Mesenchymal stem cell (in vitro differentiated cells and primary cell): ENCODE measurements around the gene GBGT1.
A peak's percentile ranks its signal among the peaks of the same experiment; 100 is the strongest.

Experiments used
- DNase-seq: peaks from one replicate; pipeline ENCODE4 v3.0.0-alpha.2; 2013
- H2AFZ ChIP-seq: one replicate; pipeline ENCODE4 v1.6.1; 2013; ENCODE audit warnings: low read depth, mild to moderate bottlenecking, control low read depth, inconsistent platforms, low read length, moderate library complexity
- H2AK5ac ChIP-seq: 2 replicates; pipeline ENCODE4 v1.6.1; 2013; ENCODE audit warnings: low read length, moderate library complexity, mild to moderate bottlenecking, inconsistent platforms; ENCODE audit not compliant: severe bottlenecking
- H2BK120ac ChIP-seq: one replicate; pipeline ENCODE4 v1.6.1; 2013; ENCODE audit warnings: low read depth, mild to moderate bottlenecking, inconsistent platforms, low read length, moderate library complexity
- H2BK12ac ChIP-seq, 2 experiments: one replicate each; pipeline ENCODE4 v1.6.1; 2013; ENCODE audit warnings: inconsistent platforms in 2 of 2, low read length in 2 of 2, mild to moderate bottlenecking in 2 of 2, moderate library complexity in 2 of 2, control low read depth in 1 of 2
- H2BK15ac ChIP-seq: one replicate; pipeline ENCODE4 v1.6.1; 2013; ENCODE audit warnings: mild to moderate bottlenecking, low read depth, inconsistent platforms; ENCODE audit not compliant: poor library complexity, severe bottlenecking
- H2BK5ac ChIP-seq: 2 replicates; pipeline ENCODE4 v1.6.1; 2013; ENCODE audit warnings: low read depth, mild to moderate bottlenecking, low read length, control low read depth, inconsistent platforms; ENCODE audit not compliant: poor library complexity, severe bottlenecking
- H3K14ac ChIP-seq, 2 experiments: one replicate each; pipeline ENCODE4 v1.6.1; 2013; ENCODE audit warnings: inconsistent platforms in 2 of 2, low read length in 2 of 2, control low read depth in 1 of 2, mild to moderate bottlenecking in 1 of 2, moderate library complexity in 1 of 2
- H3K18ac ChIP-seq, 2 experiments: one replicate each; pipeline ENCODE4 v1.6.1; 2013; ENCODE audit warnings: inconsistent platforms in 2 of 2, low read length in 2 of 2, control low read depth in 1 of 2, low read depth in 1 of 2, mild to moderate bottlenecking in 1 of 2
- H3K23ac ChIP-seq, 2 experiments: one replicate each; pipeline ENCODE4 v1.6.1; 2013; ENCODE audit warnings: inconsistent platforms in 2 of 2, low read length in 2 of 2, mild to moderate bottlenecking in 2 of 2, moderate library complexity in 2 of 2, control low read depth in 1 of 2
- H3K27ac ChIP-seq: 2 replicates; pipeline ENCODE4 v1.5.1; 2013; ENCODE audit warnings: mild to moderate bottlenecking, moderate library complexity, low read length, control low read depth, inconsistent platforms; ENCODE audit not compliant: poor library complexity, severe bottlenecking
- H3K27me3 ChIP-seq, 2 experiments: 2 replicates each; pipeline versions ENCODE4 v1.6.1 to v1.7.0; 2013; ENCODE audit warnings: low read length in 2 of 2, mild to moderate bottlenecking in 2 of 2, moderate library complexity in 2 of 2, control low read depth in 1 of 2, inconsistent platforms in 1 of 2; ENCODE audit not compliant: control insufficient read depth in 1 of 2, insufficient read depth in 1 of 2
- H3K36me3 ChIP-seq, 2 experiments: 2 replicates each; pipeline versions ENCODE4 v1.6.1 to v1.7.0; 2013; ENCODE audit warnings: low read length in 2 of 2, control low read depth in 1 of 2, inconsistent platforms in 1 of 2, low read depth in 1 of 2, mild to moderate bottlenecking in 1 of 2; ENCODE audit not compliant: insufficient read depth in 2 of 2, control insufficient read depth in 1 of 2
- H3K4ac ChIP-seq, 2 experiments: one replicate each; pipeline ENCODE4 v1.6.1; 2013; ENCODE audit warnings: inconsistent platforms in 2 of 2, low read length in 2 of 2, mild to moderate bottlenecking in 2 of 2, moderate library complexity in 2 of 2, control low read depth in 1 of 2, low read depth in 1 of 2
- H3K4me1 ChIP-seq: 2 replicates; pipeline ENCODE4 v1.6.1; 2013; ENCODE audit warnings: low read depth, low read length, control low read depth; ENCODE audit not compliant: control insufficient read depth, insufficient read depth
- H3K4me2 ChIP-seq: 2 replicates; pipeline ENCODE4 v1.6.1; 2013; ENCODE audit warnings: low read length, mild to moderate bottlenecking, inconsistent platforms; ENCODE audit not compliant: poor library complexity, severe bottlenecking
- H3K4me3 ChIP-seq, 2 experiments: 2 replicates each; pipeline versions ENCODE4 v1.5.1 to v1.7.0; 2013; ENCODE audit warnings: low read length in 2 of 2, mild to moderate bottlenecking in 2 of 2, control low read depth in 1 of 2, low read depth in 1 of 2; ENCODE audit not compliant: insufficient read depth in 1 of 2
- H3K79me1 ChIP-seq: replicated peaks from 2 replicates; pipeline ENCODE4 v1.6.1; 2013; ENCODE audit warnings: mild to moderate bottlenecking, control low read depth, low read length, inconsistent platforms; ENCODE audit not compliant: poor library complexity, severe bottlenecking
- H3K9ac ChIP-seq: 2 replicates; pipeline ENCODE4 v1.7.0; 2013; ENCODE audit warnings: mild to moderate bottlenecking, low read length, moderate library complexity
- H3K9me3 ChIP-seq: 2 replicates; pipeline ENCODE4 v1.7.0; 2013; ENCODE audit warnings: mild to moderate bottlenecking, low read length; ENCODE audit not compliant: control insufficient read depth
- H4K8ac ChIP-seq: one replicate; pipeline ENCODE4 v1.6.1; 2013; ENCODE audit warnings: inconsistent platforms, mild to moderate bottlenecking, low read length, moderate library complexity
- H4K91ac ChIP-seq: one replicate; pipeline ENCODE4 v1.6.1; 2013; ENCODE audit warnings: mild to moderate bottlenecking, low read length, inconsistent platforms
- WGBS: methylation state at CpG from one replicate; pipeline ENCODE4 v1.1.7; 2013; ENCODE audit warnings: mixed read lengths; 5-methylcytosine and 5-hydroxymethylcytosine counted together

Gene GBGT1

DNA sequence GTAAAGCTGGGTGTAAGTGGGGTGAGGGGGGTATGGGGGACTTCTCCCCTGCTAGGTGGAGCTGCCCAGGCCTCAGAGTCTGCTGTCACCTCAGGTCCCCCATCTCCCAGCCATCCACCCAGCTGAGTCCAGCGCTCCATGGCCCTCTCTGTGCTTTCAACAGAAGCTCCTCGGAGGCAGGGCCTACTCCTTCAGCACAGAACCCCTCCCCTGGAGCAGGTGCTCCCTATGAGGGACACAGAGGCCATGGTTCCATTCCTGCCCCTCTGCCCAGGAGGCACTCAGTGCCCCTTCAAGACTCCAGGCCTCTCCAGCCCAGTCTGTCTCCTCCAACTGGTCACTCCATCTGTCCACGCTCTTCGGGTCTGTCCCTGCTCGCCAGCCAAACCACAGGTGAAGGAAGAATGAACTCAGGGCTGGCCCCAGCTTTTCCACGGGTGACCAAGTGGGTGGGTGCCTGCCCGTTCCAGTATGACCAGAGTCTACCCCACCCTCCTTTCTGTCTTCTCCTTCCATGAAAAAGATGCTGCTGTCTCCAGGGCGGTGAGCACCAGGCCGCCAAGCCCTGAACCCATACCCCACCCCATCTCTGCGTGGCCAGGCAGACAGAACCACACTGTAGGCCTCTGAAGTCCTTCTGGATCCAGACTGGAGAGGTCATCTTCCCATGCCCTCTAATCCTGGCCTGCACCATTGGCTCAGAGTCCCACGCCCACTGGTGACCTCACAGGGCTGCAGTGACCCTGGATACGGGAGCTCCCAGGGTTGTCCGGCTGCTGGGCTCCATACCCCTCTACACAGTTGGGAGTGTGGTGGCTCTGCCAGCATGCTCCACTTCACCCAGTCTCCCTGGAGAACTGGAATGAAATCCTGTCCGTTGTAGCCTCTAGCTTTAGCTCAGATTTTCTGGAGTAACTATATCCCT is 11.9 kb downstream of the GBGT1 start:
- Histone ChIP-seq H3K14ac (no peak overlapping the region), H3K36me3 (peaks cover 0 to 13% of the 10 kb centered on the region in 2 experiments), H3K23ac (no peak overlapping the region), H4K91ac (no peak overlapping the region), H2BK5ac (no peak overlapping the region), H3K9me3 (no peaks in the 10 kb centered on the region), H2BK15ac (no peak overlapping the region), H3K9ac (no peak overlapping the region), H3K4me2 (no peak overlapping the region), H4K8ac (no peak overlapping the region), H3K4me1 (peaks cover 22% of the 10 kb centered on the region), H3K27ac (no peak overlapping the region), H2BK120ac (no peak overlapping the region), H2BK12ac (no peak overlapping the region), H3K4ac (peak overlapping the region in 1 of 2 experiments; percentile 25), H2AFZ (no peak overlapping the region), H3K79me1 (peaks cover 9% of the 10 kb centered on the region), H3K4me3 (no peak overlapping the region), H3K27me3 (peaks cover 0 to 10% of the 10 kb centered on the region in 2 experiments), H3K18ac (no peak overlapping the region), H2AK5ac (no peak overlapping the region)
- WGBS, result 94% methylated on average over 14 of the region's 14 CpGs
- DNase-seq, result peak; percentile 45

- H4K8ac ChIP-seq, result no peak overlapping the region
- H2BK15ac ChIP-seq, result no peak overlapping the region
- no peak overlapping the region for H4K91ac ChIP-seq
- no peak overlapping the region for H2BK5ac ChIP-seq
- H3K9ac ChIP-seq, result no peak overlapping the region
- no peak overlapping the region for H2BK120ac ChIP-seq
- H3K4me1 ChIP-seq, result peaks cover 23% of the 10 kb centered on the region
- H3K4me3 ChIP-seq, result no peak overlapping the region
- no peak overlapping the region for H3K14ac ChIP-seq
- peaks cover 0 to 10% of the 10 kb centered on the region in 2 experiments for H3K27me3 ChIP-seq
- no peak overlapping the region for H3K23ac ChIP-seq
- no peak for DNase-seq
- no peak overlapping the region for H3K18ac ChIP-seq
- no peak overlapping the region for H2AK5ac ChIP-seq
- H3K36me3 ChIP-seq, result peaks cover 0 to 15% of the 10 kb centered on the region in 2 experiments
- WGBS, result 94% methylated on average over 6 of the region's 6 CpGs
- peaks cover 12% of the 10 kb centered on the region for H3K79me1 ChIP-seq
- H3K4me2 ChIP-seq, result no peak overlapping the region
- H2BK12ac ChIP-seq, result peak overlapping the region in 1 of 2 experiments; percentile 22
- peak overlapping the region; percentile 55 for H2AFZ ChIP-seq
- no peak overlapping the region for H3K4ac ChIP-seq
- H3K9me3 ChIP-seq, result no peaks in the 10 kb centered on the region
- H3K27ac ChIP-seq, result no peak overlapping the region
Observed at GRCh38 chr9:133151041-133151440, 12.7 kb downstream of the GBGT1 start.

- Histone ChIP-seq H3K79me1 (peaks cover 23% of the 10 kb centered on the region), H3K4me1 (peaks cover 30% of the 10 kb centered on the region), H3K9me3 (no peaks in the 10 kb centered on the region), H3K36me3 (peaks cover 5 to 21% of the 10 kb centered on the region in 2 experiments), H2BK12ac (peak overlapping the region in 1 of 2 experiments; percentile 29), H2BK5ac (no peak overlapping the region), H2AFZ (peak overlapping the region; percentile 89), H3K18ac (peak overlapping the region; percentile 3 to 96), H2BK15ac (peak overlapping the region; percentile 75), H3K27ac (peak overlapping the region; percentile 7), H2AK5ac (no peak overlapping the region), H3K23ac (no peak overlapping the region), H3K4me2 (peak overlapping the region; percentile 82), H4K8ac (peak overlapping the region; percentile 83), H3K14ac (peak overlapping the region in 1 of 2 experiments; percentile 0), H2BK120ac (peak overlapping the region; percentile 86), H3K9ac (peak overlapping the region; percentile 94), H4K91ac (no peak overlapping the region), H3K27me3 (peaks cover 0 to 10% of the 10 kb centered on the region in 2 experiments), H3K4ac (peak overlapping the region; percentile 84 to 96), H3K4me3 (peak overlapping the region; percentile 83 to 91)
- WGBS, result 5% methylated on average over 56 of the region's 95 CpGs
- peak; percentile 90 for DNase-seq
Observed at GRCh38 chr9:133149130-133150015, 14.3 kb downstream of the GBGT1 start.
